C4-2B (cell line): ENCODE data around the gene DEDD2.

Source experiments
- CTCF ChIP-seq: fragments of 450-650 bp; conservative IDR thresholded peaks from 2 replicates; pipeline ENCODE4 v1.5.1; 2017; ENCODE audit warnings: mild to moderate bottlenecking
- ZFX ChIP-seq: fragments of 450-650 bp; IDR thresholded peaks from 2 replicates; pipeline ENCODE4 v1.6.1; 2017

GRCh38 chr19:42234364-42234763 is 16.9 kb upstream of the DEDD2 start:
- TF ChIP-seq CTCF (no peak), ZFX (no peak)
